Measurements from ENCODE around the gene MGA. TPM values are rescaled to one million over a fixed set of nuclear protein-coding genes. Genes with fewer than 3 reads are reported as not detected.
"Not testable (repeated sequence)": the region's sequence is repeated elsewhere in the genome, so short reads cannot be mapped to it uniquely, and the experiment has no call there.

Gene MGA
- total RNA-seq, 1 donor from 2014 or later: 29.6 TPM

DNA sequence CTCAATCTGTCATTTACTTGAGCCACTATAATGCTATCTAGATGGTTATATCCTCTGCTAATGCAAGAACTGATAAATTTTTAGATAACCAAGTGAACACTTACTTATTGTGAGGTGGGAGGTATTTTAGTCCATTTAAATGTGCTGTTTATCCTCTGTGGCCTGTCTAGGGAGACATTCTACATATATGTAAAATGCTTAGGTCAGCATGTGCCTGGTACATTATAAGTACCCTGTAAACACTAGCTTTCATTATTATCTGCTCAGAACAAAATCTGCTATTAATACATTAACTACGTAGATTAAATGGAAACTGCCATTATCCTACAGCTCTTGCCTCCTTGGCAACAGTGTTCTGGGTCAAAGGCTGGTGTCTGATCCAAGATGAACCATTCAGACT lies 72.3 kb downstream of the MGA start:
- no peak overlapping the region for H3K4me3 ChIP-seq
- H3K4me1 ChIP-seq: no peaks in the 10 kb centered on the region
- DNase-seq: no peak
- intact Hi-C loops (cut with micrococcal nuclease): no loop called here
- no peak overlapping the region for H3K27ac ChIP-seq (replicated peaks)
- no peaks in the 10 kb centered on the region for H3K9me3 ChIP-seq (replicated peaks)
- TF ChIP-seq, protein P1, sequence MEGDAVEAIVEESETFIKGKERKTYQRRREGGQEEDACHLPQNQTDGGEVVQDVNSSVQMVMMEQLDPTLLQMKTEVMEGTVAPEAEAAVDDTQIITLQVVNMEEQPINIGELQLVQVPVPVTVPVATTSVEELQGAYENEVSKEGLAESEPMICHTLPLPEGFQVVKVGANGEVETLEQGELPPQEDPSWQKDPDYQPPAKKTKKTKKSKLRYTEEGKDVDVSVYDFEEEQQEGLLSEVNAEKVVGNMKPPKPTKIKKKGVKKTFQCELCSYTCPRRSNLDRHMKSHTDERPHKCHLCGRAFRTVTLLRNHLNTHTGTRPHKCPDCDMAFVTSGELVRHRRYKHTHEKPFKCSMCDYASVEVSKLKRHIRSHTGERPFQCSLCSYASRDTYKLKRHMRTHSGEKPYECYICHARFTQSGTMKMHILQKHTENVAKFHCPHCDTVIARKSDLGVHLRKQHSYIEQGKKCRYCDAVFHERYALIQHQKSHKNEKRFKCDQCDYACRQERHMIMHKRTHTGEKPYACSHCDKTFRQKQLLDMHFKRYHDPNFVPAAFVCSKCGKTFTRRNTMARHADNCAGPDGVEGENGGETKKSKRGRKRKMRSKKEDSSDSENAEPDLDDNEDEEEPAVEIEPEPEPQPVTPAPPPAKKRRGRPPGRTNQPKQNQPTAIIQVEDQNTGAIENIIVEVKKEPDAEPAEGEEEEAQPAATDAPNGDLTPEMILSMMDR (IDR thresholded peaks at IDR 0.05; ENCODE audit: borderline replicate concordance): no peak
- peaks cover 72% of the 10 kb centered on the region for H3K36me3 ChIP-seq
- no peaks in the 10 kb centered on the region for H3K27me3 ChIP-seq (ENCODE audit: low read depth)

DNA sequence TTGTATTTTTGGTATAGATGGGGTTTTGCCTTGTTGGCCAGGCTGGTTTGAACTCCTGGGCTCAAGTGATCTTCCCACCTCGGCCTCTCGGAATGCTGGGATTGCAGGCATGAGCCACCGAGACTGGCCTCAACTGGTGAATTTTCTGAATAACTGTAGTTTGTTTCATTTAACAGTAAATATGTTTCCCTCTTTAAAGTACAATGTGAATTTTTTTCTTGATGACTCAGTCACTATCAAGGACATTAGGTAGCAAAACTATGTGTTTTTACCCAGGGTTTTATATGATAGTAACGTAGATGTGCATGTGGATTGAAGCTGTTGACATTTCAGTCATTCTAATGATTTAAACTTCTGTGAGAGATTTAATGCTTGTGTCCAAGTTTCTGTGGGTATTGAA lies 73.9 kb downstream of the MGA start:
- Histone ChIP-seq H3K9me3 (replicated peaks) (no peaks in the 10 kb centered on the region), H3K4me3 (no peak overlapping the region), H3K27me3 (ENCODE audit: low read depth) (no peaks in the 10 kb centered on the region), H3K4me1 (no peaks in the 10 kb centered on the region), H3K27ac (replicated peaks) (no peak overlapping the region), H3K36me3 (peaks cover 79% of the 10 kb centered on the region)
- TF ChIP-seq, protein P1 (IDR thresholded peaks at IDR 0.05; ENCODE audit: borderline replicate concordance): no peak
- DNase-seq: no peak
- intact Hi-C loops (cut with micrococcal nuclease): no loop called here

DNA sequence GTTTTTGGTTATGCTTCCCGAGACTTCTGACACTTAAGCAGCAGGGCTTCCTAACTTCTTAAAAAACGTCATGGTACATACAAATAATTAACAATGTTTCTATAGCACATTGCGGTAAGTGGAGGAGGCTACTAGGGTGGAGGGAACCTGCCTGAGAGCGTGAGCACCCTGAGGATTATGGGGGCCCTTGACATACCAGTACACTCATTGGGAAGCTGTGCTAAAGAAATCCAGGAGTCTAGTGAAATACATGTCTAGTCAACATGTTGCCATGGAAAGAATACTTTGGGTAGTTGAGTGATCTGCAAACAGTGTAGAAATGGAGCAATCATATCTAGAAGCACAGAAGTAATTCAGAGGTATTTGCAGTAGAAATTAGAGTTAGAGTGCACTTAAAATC lies 74.8 kb downstream of the MGA start:
- Histone ChIP-seq H3K36me3 (peaks cover 76% of the 10 kb centered on the region), H3K4me1 (no peaks in the 10 kb centered on the region), H3K27ac (replicated peaks) (no peak overlapping the region), H3K9me3 (replicated peaks) (no peaks in the 10 kb centered on the region), H3K27me3 (ENCODE audit: low read depth) (no peaks in the 10 kb centered on the region), H3K4me3 (no peak overlapping the region)
- intact Hi-C loops (cut with micrococcal nuclease): no loop called here
- no peak for DNase-seq
- TF ChIP-seq, protein P1 (IDR thresholded peaks at IDR 0.05; ENCODE audit: borderline replicate concordance): no peak

GRCh38 chr15:41735492-41735891 lies 75.3 kb downstream of the MGA start:
- peaks cover 78% of the 10 kb centered on the region for H3K36me3 ChIP-seq
- H3K9me3 ChIP-seq (replicated peaks); H3K27ac ChIP-seq (replicated peaks); H3K4me3 ChIP-seq; intact Hi-C loops (cut with micrococcal nuclease); DNase-seq; H3K4me1 ChIP-seq; H3K27me3 ChIP-seq (ENCODE audit: low read depth): not testable (repeated sequence)

DNA sequence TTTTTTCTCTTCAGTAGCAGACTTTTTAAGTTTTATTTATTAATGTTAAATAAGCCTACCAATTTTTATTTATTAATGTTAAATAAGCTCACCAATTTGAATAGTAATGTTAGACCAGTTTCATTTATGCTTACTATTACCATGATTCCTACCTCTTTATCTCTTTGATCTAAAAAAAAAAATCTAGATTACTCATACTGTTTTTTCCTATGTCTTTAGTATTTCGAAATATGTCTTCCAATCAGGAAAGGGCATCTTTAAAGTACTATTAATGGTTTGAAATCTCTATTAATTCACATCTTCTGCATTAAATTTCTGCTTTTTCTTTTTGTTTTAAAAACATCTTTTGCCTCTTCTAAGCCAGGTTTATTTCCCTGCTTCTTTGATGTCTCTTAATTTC lies 86.6 kb downstream of the MGA start:
- intact Hi-C loops (cut with micrococcal nuclease): no loop called here

DNA sequence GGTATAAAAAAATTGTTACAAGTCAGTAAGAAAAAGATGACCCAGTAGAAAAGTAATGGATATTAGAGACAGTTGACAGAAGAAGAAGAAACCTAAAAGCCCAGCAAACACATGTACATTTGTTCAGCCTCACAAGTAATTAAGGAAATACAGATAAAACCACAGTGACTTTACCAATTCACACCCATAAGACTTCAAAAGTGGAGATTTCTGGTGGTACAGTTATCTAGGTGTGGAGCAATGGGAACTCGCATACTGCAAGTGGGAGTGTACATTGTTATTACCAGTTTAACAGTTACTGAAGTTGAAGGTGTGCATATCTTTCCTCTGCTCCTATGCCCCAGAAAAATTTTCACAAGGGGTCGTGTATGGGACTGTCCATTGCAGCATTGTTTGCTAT lies 96.0 kb downstream of the MGA start:
- Histone ChIP-seq H3K27ac (replicated peaks) (no peak overlapping the region), H3K36me3 (peaks cover 57% of the 10 kb centered on the region), H3K4me1 (no peaks in the 10 kb centered on the region), H3K9me3 (replicated peaks) (no peaks in the 10 kb centered on the region), H3K4me3 (no peak overlapping the region), H3K27me3 (ENCODE audit: low read depth) (no peaks in the 10 kb centered on the region)
- intact Hi-C loops (cut with micrococcal nuclease): no loop called here
- TF ChIP-seq, protein P1 (IDR thresholded peaks at IDR 0.05; ENCODE audit: borderline replicate concordance): no peak
- DNase-seq: no peak

More for the DNA sequence above, 86.6 kb downstream of the MGA start:
- Histone ChIP-seq H3K27me3 (ENCODE audit: low read depth) (no peaks in the 10 kb centered on the region), H3K4me1 (no peaks in the 10 kb centered on the region), H3K4me3 (no peak overlapping the region), H3K9me3 (replicated peaks) (no peaks in the 10 kb centered on the region), H3K36me3 (peaks cover 63% of the 10 kb centered on the region), H3K27ac (replicated peaks) (no peak overlapping the region)
- DNase-seq: no peak
- TF ChIP-seq, protein P1 (IDR thresholded peaks at IDR 0.05; ENCODE audit: borderline replicate concordance): no peak
